ENCODE measurements around the gene TUFT1.

TUFT1 gene

GRCh38 chr1:151547119-151547899 lies 7.2 kb downstream of the TUFT1 start (continued):
- TF ChIP-seq KLF17 (tag by site-specific recombination; IDR thresholded peaks at IDR 0.05): peak; percentile 70
- peak; percentile 61; the same call in 1 of the 2 replicates for TF ChIP-seq ZNF184 (tag by site-specific recombination; IDR thresholded peaks at IDR 0.05)
- peak; percentile 90 for TF ChIP-seq ZNF629 (tag by site-specific recombination; IDR thresholded peaks at IDR 0.05)
- peak; percentile 89 for TF ChIP-seq KLF8 (tag by site-specific recombination; IDR thresholded peaks at IDR 0.05)
- peak; percentile 75; the same call in 1 of the 2 replicates for TF ChIP-seq ZBTB21 (tag by site-specific recombination; IDR thresholded peaks at IDR 0.05)
- TF ChIP-seq WT1 (tag by site-specific recombination; IDR thresholded peaks at IDR 0.05): peak; percentile 26; the same call in 1 of the 2 replicates
- no peak for TF ChIP-seq PBX3 (CRISPR knock-in tag; IDR thresholded peaks at IDR 0.05)
- peak; percentile 62 for TF ChIP-seq ZNF398 (tag by site-specific recombination; IDR thresholded peaks at IDR 0.05)
- peak; percentile 96 for TF ChIP-seq SP7 (tag by site-specific recombination; IDR thresholded peaks at IDR 0.05)
- no peak for TF ChIP-seq EGR2 (tag by site-specific recombination; IDR thresholded peaks at IDR 0.05; ENCODE audit: low read depth)
- TF ChIP-seq ZSCAN16 (tag by site-specific recombination; IDR thresholded peaks at IDR 0.05): no peak
- TF ChIP-seq GLI2 (tag by site-specific recombination; IDR thresholded peaks at IDR 0.05; ENCODE audit: borderline replicate concordance, low read depth): no peak
- TF ChIP-seq PATZ1 (tag by site-specific recombination; IDR thresholded peaks at IDR 0.05): peak; percentile 61
- TF ChIP-seq ZNF366 (tag by site-specific recombination; conservative IDR thresholded peaks at IDR 0.05): peak; percentile 81
- peak; percentile 77 for TF ChIP-seq PRDM10 (tag by site-specific recombination; IDR thresholded peaks at IDR 0.05)
- TF ChIP-seq ZNF2 (tag by site-specific recombination; IDR thresholded peaks at IDR 0.05): 0 out of 2 replicates have a peak, but pooled peaks have one; percentile 35
- peak; percentile 47; the same call in 1 of the 2 replicates for TF ChIP-seq ZNF391 (tag by site-specific recombination; IDR thresholded peaks at IDR 0.05; ENCODE audit: borderline replicate concordance, low read depth)
- TF ChIP-seq SP3 (tag by site-specific recombination; IDR thresholded peaks at IDR 0.05): peak; percentile 69
- TF ChIP-seq ZNF639 (tag by site-specific recombination; IDR thresholded peaks at IDR 0.05): no peak
- TF ChIP-seq SCRT1 (tag by site-specific recombination; IDR thresholded peaks at IDR 0.05; ENCODE audit: borderline replicate concordance): no peak
- TF ChIP-seq PRDM1 (tag by site-specific recombination; IDR thresholded peaks at IDR 0.05): peak; percentile 91
- TF ChIP-seq KLF1 (tag by site-specific recombination; IDR thresholded peaks at IDR 0.05): peak; percentile 99
- TF ChIP-seq GLIS1 (tag by site-specific recombination; IDR thresholded peaks at IDR 0.05): peak; percentile 79
- peak; percentile 95 for TF ChIP-seq KLF10 (tag by site-specific recombination; IDR thresholded peaks at IDR 0.05)
- TF ChIP-seq ATF2 (tag by site-specific recombination; IDR thresholded peaks at IDR 0.05; ENCODE audit: low read depth): peak; percentile 64
- no peak for TF ChIP-seq ZNF561 (tag by site-specific recombination; IDR thresholded peaks at IDR 0.05; ENCODE audit: borderline replicate concordance)
